Neutrophil (primary cell): ENCODE data around the gene PKHD1.

Experiments
- H3K27ac ChIP-seq: fragments of 200-600 bp; sonication (generic); 2 replicates; pipeline ENCODE4 v1.5.1; 2016; ENCODE audit warnings: mild to moderate bottlenecking, moderate library complexity
- H3K27me3 ChIP-seq: fragments of 200-600 bp; sonication (generic); 2 replicates; pipeline ENCODE4 v1.6.0; 2016; ENCODE audit warnings: mild to moderate bottlenecking
- H3K36me3 ChIP-seq: fragments of 200-600 bp; sonication (generic); 2 replicates; pipeline ENCODE4 v1.5.1; 2017
- H3K4me1 ChIP-seq, 2 experiments: fragments of 200-600 bp in 1 of 2; sonication (generic) in 1 of 2; 1 replicate in 1 of 2; 2 replicates in 1 of 2; pipeline versions ENCODE4 v1.5.1 to v1.6.1; 2013 to 2016; ENCODE audit warnings: low read depth in 1 of 2, low read length in 1 of 2, mild to moderate bottlenecking in 1 of 2, moderate library complexity in 1 of 2; ENCODE audit not compliant: control insufficient read depth in 1 of 2, insufficient read depth in 1 of 2
- H3K4me3 ChIP-seq, 2 experiments: fragments of 200-600 bp in 1 of 2; sonication (generic) in 1 of 2; 1 replicate in 1 of 2; 2 replicates in 1 of 2; pipeline ENCODE4 v1.5.1; 2013 to 2016; ENCODE audit warnings: low read depth in 1 of 2, low read length in 1 of 2, mild to moderate bottlenecking in 1 of 2, moderate library complexity in 1 of 2
- H3K9me3 ChIP-seq: fragments of 200-600 bp; sonication (generic); 2 replicates; pipeline ENCODE4 v1.5.1; 2016
- CTCF ChIP-seq: fragments of 200-600 bp; sonication (generic); IDR thresholded peaks from 2 replicates; pipeline ENCODE4 v1.5.1; 2016; ENCODE audit warnings: antibody characterized with exemption

Gene PKHD1

GRCh38 chr6:51702851-51703250 is 384.6 kb downstream of the PKHD1 start:
- Histone ChIP-seq H3K27ac (no peak overlapping the region), H3K27me3 (no peaks in the 10 kb centered on the region), H3K4me3 (no peak overlapping the region), H3K9me3 (no peaks in the 10 kb centered on the region), H3K4me1 (no peaks in the 10 kb centered on the region), H3K36me3 (no peaks in the 10 kb centered on the region)
- no peak for TF ChIP-seq CTCF

- Histone ChIP-seq H3K27me3 (no peaks in the 10 kb centered on the region), H3K27ac (no peak overlapping the region), H3K9me3 (no peaks in the 10 kb centered on the region), H3K4me3 (no peak overlapping the region), H3K36me3 (no peaks in the 10 kb centered on the region), H3K4me1 (no peaks in the 10 kb centered on the region)
- TF ChIP-seq CTCF, result no peak
These were observed 402.8 kb downstream of the PKHD1 start for GRCh38 chr6:51684603-51685002.

- Histone ChIP-seq H3K36me3 (no peaks in the 10 kb centered on the region), H3K27ac (no peak overlapping the region), H3K9me3 (no peaks in the 10 kb centered on the region), H3K4me3 (no peak overlapping the region), H3K4me1 (no peaks in the 10 kb centered on the region), H3K27me3 (no peaks in the 10 kb centered on the region)
- TF ChIP-seq CTCF, result no peak
These were observed 403.4 kb downstream of the PKHD1 start for GRCh38 chr6:51684038-51684437.

- no peak overlapping the region for H3K27ac ChIP-seq
These were observed 408.4 kb downstream of the PKHD1 start for GRCh38 chr6:51678905-51679620.

GRCh38 chr6:51678274-51678673 is 409.1 kb downstream of the PKHD1 start:
- no peaks in the 10 kb centered on the region for H3K36me3 ChIP-seq
- no peaks in the 10 kb centered on the region for H3K4me1 ChIP-seq
- H3K27ac ChIP-seq, result no peak overlapping the region
- no peaks in the 10 kb centered on the region for H3K27me3 ChIP-seq
- no peak overlapping the region for H3K4me3 ChIP-seq
- no peak for TF ChIP-seq CTCF
- no peaks in the 10 kb centered on the region for H3K9me3 ChIP-seq

More at GRCh38 chr6:51678905-51679620, 408.4 kb downstream of the PKHD1 start:
- Histone ChIP-seq H3K36me3 (no peaks in the 10 kb centered on the region), H3K4me1 (no peaks in the 10 kb centered on the region), H3K27me3 (no peaks in the 10 kb centered on the region), H3K9me3 (no peaks in the 10 kb centered on the region), H3K4me3 (no peak overlapping the region)
- TF ChIP-seq CTCF, result no peak
